MM.1S (cell line): ENCODE measurements around the gene RFNG.

Experiments used
- DNase-seq: peaks from one replicate; pipeline ENCODE4 v3.0.0-alpha.2; 2015
- H2AFZ ChIP-seq: fragments of 300-600 bp; sonication (generic); 2 replicates; pipeline ENCODE4 v1.6.0; 2016; ENCODE audit warnings: antibody characterized with exemption, low read length
- H3F3A ChIP-seq: fragments of 300-600 bp; sonication (generic); 2 replicates; pipeline ENCODE4 v1.6.1; 2016; ENCODE audit warnings: mild to moderate bottlenecking, antibody characterized with exemption, low read length, moderate library complexity, mixed read lengths; ENCODE audit not compliant: insufficient read depth
- H3K27ac ChIP-seq: fragments of 300-600 bp; sonication (generic); 2 replicates; pipeline ENCODE4 v1.5.1; 2016; ENCODE audit warnings: mild to moderate bottlenecking, low read length
- H3K27me3 ChIP-seq: fragments of 300-600 bp; sonication (generic); replicated peaks from 2 replicates; pipeline ENCODE4 v1.6.0; 2016; ENCODE audit warnings: low read length; ENCODE audit not compliant: insufficient read depth
- H3K36me3 ChIP-seq: fragments of 300-600 bp; sonication (generic); replicated peaks from 2 replicates; pipeline ENCODE4 v1.6.1; 2016; ENCODE audit warnings: mild to moderate bottlenecking, low read length, mixed read lengths; ENCODE audit not compliant: insufficient read depth
- H3K4me1 ChIP-seq: fragments of 300-600 bp; sonication (generic); 2 replicates; pipeline ENCODE4 v1.6.1; 2016; ENCODE audit warnings: low read length, mixed read lengths
- H3K4me2 ChIP-seq: fragments of 300-600 bp; sonication (generic); 2 replicates; pipeline ENCODE4 v1.6.0; 2016; ENCODE audit warnings: low read depth, low read length
- H3K4me3 ChIP-seq: fragments of 300-600 bp; sonication (generic); 2 replicates; pipeline ENCODE4 v1.5.1; 2016; ENCODE audit warnings: low read length, mixed read lengths
- H3K79me2 ChIP-seq: fragments of 300-600 bp; sonication (generic); 2 replicates; pipeline ENCODE4 v1.6.1; 2016; ENCODE audit warnings: mixed run types, low read length, mixed read lengths
- H3K9ac ChIP-seq: fragments of 300-600 bp; sonication (generic); 2 replicates; pipeline ENCODE4 v1.6.1; 2016; ENCODE audit warnings: low read length, mixed read lengths
- H3K9me2 ChIP-seq: fragments of 300-600 bp; sonication (generic); replicated peaks from 2 replicates; pipeline ENCODE4 v1.6.1; 2016; ENCODE audit warnings: mild to moderate bottlenecking, low read length, mixed read lengths; ENCODE audit not compliant: insufficient read depth
- H3K9me3 ChIP-seq: fragments of 300-600 bp; sonication (generic); replicated peaks from 2 replicates; pipeline ENCODE4 v1.6.1; 2016; ENCODE audit warnings: mild to moderate bottlenecking, low read length, mixed read lengths; ENCODE audit not compliant: insufficient read depth
- H4K20me1 ChIP-seq: fragments of 300-600 bp; sonication (generic); 2 replicates; pipeline ENCODE4 v1.6.1; 2016; ENCODE audit warnings: mild to moderate bottlenecking, low read length, moderate library complexity, mixed read lengths; ENCODE audit not compliant: insufficient read depth
- CTCF ChIP-seq: fragments of 300-600 bp; sonication (generic); IDR thresholded peaks from 2 replicates; pipeline ENCODE4 v1.5.1; 2016; ENCODE audit warnings: antibody characterized with exemption, low read length, mixed read lengths
- EZH2 ChIP-seq: fragments of 300-600 bp; sonication (generic); optimal IDR thresholded peaks from 2 replicates; pipeline ENCODE3; 2017; ENCODE audit warnings: low read depth, mild to moderate bottlenecking, antibody characterized with exemption, low read length, mixed read lengths
- EZH2phosphoT487 ChIP-seq: fragments of 300-600 bp; sonication (generic); IDR thresholded peaks from 2 replicates; pipeline ENCODE4 v1.6.1; 2018; ENCODE audit warnings: antibody characterized with exemption, low read length

Gene RFNG

GRCh38 chr17:82058230-82058854 is 6.7 kb upstream of the RFNG start:
- no peak overlapping the region for H3K9ac ChIP-seq
- H3K36me3 ChIP-seq, result 0 out of 2 replicates have a peak, but pooled peaks cover 4% of the 10 kb centered on the region
- no peaks in the 10 kb centered on the region for H3K4me1 ChIP-seq
- no peak for DNase-seq
- no peak overlapping the region for H3K27ac ChIP-seq
- no peak overlapping the region for H3K4me3 ChIP-seq
- H3K27me3 ChIP-seq, result no peaks in the 10 kb centered on the region
- H3K9me3 ChIP-seq, result no peaks in the 10 kb centered on the region
- H3K79me2 ChIP-seq, result peaks cover 19% of the 10 kb centered on the region
- H4K20me1 ChIP-seq, result no peaks in the 10 kb centered on the region
- H3F3A ChIP-seq, result peaks cover 3% of the 10 kb centered on the region; the same call in 1 of the 2 replicates
- H3K4me2 ChIP-seq, result no peak overlapping the region
- no peak overlapping the region for H2AFZ ChIP-seq
- no peaks in the 10 kb centered on the region for H3K9me2 ChIP-seq
- no peak for TF ChIP-seq EZH2phosphoT487
- TF ChIP-seq CTCF, result no peak
- TF ChIP-seq EZH2, result no peak

- Histone ChIP-seq H3K27ac (no peak overlapping the region), H3K4me2 (no peak overlapping the region), H3K36me3 (no peaks in the 10 kb centered on the region)
These were observed 5.4 kb upstream of the RFNG start for GRCh38 chr17:82056729-82057621.

GRCh38 chr17:82055965-82056728 is 4.5 kb upstream of the RFNG start:
- no peaks in the 10 kb centered on the region for H3K27me3 ChIP-seq
- no peak overlapping the region for H3K27ac ChIP-seq
- no peak overlapping the region for H3K4me2 ChIP-seq
- H4K20me1 ChIP-seq, result no peaks in the 10 kb centered on the region
- H3K4me1 ChIP-seq, result peaks cover 7% of the 10 kb centered on the region; the same call in 1 of the 2 replicates
- no peaks in the 10 kb centered on the region for H3K9me3 ChIP-seq
- no peak overlapping the region for H2AFZ ChIP-seq
- TF ChIP-seq EZH2phosphoT487 (no peak), CTCF (no peak), EZH2 (no peak)
- H3K4me3 ChIP-seq, result no peak overlapping the region
- no peaks in the 10 kb centered on the region for H3K36me3 ChIP-seq
- no peak overlapping the region for H3K9ac ChIP-seq
- DNase-seq, result no peak
- H3K79me2 ChIP-seq, result peaks cover 21% of the 10 kb centered on the region
- peaks cover 3% of the 10 kb centered on the region; the same call in 1 of the 2 replicates for H3F3A ChIP-seq
- H3K9me2 ChIP-seq, result no peaks in the 10 kb centered on the region

More at GRCh38 chr17:82056729-82057621, 5.4 kb upstream of the RFNG start:
- Histone ChIP-seq H4K20me1 (no peaks in the 10 kb centered on the region), H3K4me1 (peaks cover 7% of the 10 kb centered on the region; the same call in 1 of the 2 replicates), H3K79me2 (peaks cover 21% of the 10 kb centered on the region), H3K4me3 (no peak overlapping the region), H3K9ac (no peak overlapping the region), H3K9me2 (no peaks in the 10 kb centered on the region), H3K9me3 (no peaks in the 10 kb centered on the region), H3K27me3 (no peaks in the 10 kb centered on the region), H2AFZ (no peak overlapping the region), H3F3A (peaks cover 3% of the 10 kb centered on the region; the same call in 1 of the 2 replicates)
- no peak for DNase-seq
- no peak for TF ChIP-seq EZH2
